ENCODE data around the gene UROS. TPM values are rescaled to one million over a fixed set of nuclear protein-coding genes. Genes with fewer than 3 reads are reported as not detected.

The UROS gene
- total and polyA plus RNA-seq, 2 donors (not counting 3 experiments of a cell fraction or from before 2014, with no cell fraction given), result 38.4 to 42.0 TPM

DNA sequence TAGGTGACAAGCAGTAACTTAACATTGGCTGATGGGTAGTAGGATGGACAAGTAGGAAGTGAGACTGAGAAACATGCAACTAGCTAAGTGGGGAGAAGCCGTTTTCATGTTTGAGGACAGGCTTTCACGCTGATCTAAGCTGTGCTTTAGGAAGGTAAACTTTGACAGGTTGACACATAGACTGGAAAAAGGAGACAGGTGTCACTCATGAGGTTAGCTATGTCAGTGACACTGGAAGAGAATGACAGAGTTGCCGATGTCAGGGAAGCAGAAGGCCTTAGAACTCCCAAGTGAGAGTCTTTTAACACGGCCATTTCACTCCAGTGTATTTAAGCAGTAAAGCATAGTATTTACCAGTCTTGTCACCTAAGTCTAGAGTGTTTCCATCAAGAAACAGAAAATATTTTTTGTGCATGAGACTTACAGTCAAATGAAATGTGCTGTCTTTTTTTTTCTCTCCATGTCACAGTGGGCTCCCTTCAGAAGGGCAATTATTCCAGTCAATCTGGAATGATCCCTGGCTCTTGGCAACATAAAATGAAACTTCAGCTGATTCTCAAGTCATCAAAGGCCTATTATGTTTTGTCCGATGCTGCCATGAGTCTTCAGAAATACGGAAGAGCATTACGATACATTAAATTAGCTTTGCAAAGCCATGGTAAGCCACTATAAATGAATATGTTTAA, 82.9 kb downstream of the UROS start:
- H3K36me3 ChIP-seq (ENCODE audit: control insufficient read depth in 2 of 2, extremely low read depth in 1 of 2, insufficient read depth in 2 of 2, low read length in 2 of 2), result peaks cover 29 to 39% of the 10 kb centered on the region in 2 experiments
- no peak for DNase-seq (ENCODE audit: low read depth, low spot score)
- H3K27me3 ChIP-seq (ENCODE audit: control insufficient read depth in 2 of 2, insufficient read depth in 2 of 2, low read length in 2 of 2), result no peaks in the 10 kb centered on the region
- no peaks in the 10 kb centered on the region for H3K4me1 ChIP-seq (ENCODE audit: control insufficient read depth, extremely low read depth, insufficient read depth, low read length)
- TF ChIP-seq, protein P1, sequence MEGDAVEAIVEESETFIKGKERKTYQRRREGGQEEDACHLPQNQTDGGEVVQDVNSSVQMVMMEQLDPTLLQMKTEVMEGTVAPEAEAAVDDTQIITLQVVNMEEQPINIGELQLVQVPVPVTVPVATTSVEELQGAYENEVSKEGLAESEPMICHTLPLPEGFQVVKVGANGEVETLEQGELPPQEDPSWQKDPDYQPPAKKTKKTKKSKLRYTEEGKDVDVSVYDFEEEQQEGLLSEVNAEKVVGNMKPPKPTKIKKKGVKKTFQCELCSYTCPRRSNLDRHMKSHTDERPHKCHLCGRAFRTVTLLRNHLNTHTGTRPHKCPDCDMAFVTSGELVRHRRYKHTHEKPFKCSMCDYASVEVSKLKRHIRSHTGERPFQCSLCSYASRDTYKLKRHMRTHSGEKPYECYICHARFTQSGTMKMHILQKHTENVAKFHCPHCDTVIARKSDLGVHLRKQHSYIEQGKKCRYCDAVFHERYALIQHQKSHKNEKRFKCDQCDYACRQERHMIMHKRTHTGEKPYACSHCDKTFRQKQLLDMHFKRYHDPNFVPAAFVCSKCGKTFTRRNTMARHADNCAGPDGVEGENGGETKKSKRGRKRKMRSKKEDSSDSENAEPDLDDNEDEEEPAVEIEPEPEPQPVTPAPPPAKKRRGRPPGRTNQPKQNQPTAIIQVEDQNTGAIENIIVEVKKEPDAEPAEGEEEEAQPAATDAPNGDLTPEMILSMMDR (IDR thresholded peaks at IDR 0.05; ENCODE audit: extremely low read depth in 1 of 2, insufficient read depth in 1 of 2, low read depth in 1 of 2, low read length in 2 of 2), result no peak
- TF ChIP-seq, protein P2, sequence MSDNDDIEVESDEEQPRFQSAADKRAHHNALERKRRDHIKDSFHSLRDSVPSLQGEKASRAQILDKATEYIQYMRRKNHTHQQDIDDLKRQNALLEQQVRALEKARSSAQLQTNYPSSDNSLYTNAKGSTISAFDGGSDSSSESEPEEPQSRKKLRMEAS (IDR thresholded peaks at IDR 0.05; ENCODE audit: insufficient read depth, insufficient read length), result no peak
- no peak overlapping the region for H3K4me3 ChIP-seq (replicated peaks in 1 of 3; ENCODE audit: insufficient read depth in 1 of 3, low read depth in 1 of 3, low read length in 3 of 3)
- dilution Hi-C loops (cut with MboI; ENCODE audit: extremely low pct_ligation_motif_present, low sequenced_read_pairs) (no loop called here), intact Hi-C loops (cut with micrococcal nuclease) (loop anchor here (5.0 to 10.0 kb wide), 2 partner anchors 82 to 645 kb away; partner anchors contain the start of genes ADAM12, BCCIP and UROS)
- H4K20me1 ChIP-seq (replicated peaks; ENCODE audit: control insufficient read depth, extremely low read depth, insufficient read depth, low read length), result no peaks in the 10 kb centered on the region
- ChIA-PET CTCF (no interaction called here), POLR2A (no interaction called here)
- H3K4me2 ChIP-seq (ENCODE audit: insufficient read depth, low read length), result no peak overlapping the region
- H2AFZ ChIP-seq (ENCODE audit: low read depth, low read length), result no peak overlapping the region
- BruUV-seq (replicated peaks), result no TSS peak
- no peak overlapping the region for H3K27ac ChIP-seq (ENCODE audit: insufficient read depth, low read depth, low read length)
- H3K9me3 ChIP-seq (replicated peaks; ENCODE audit: control insufficient read depth, insufficient read depth, low read length), result no peaks in the 10 kb centered on the region
- H3K9ac ChIP-seq (replicated peaks; ENCODE audit: extremely low read depth, insufficient read depth, low read length), result no peak overlapping the region
- no peak for FAIRE-seq
- H3K79me2 ChIP-seq (ENCODE audit: control insufficient read depth, insufficient read depth, low read length), result no peaks in the 10 kb centered on the region
- no peaks in the 10 kb centered on the region for H3K9me1 ChIP-seq (replicated peaks; ENCODE audit: control insufficient read depth, extremely low read depth, insufficient read depth, low read length)

MicroRNA genes within 50 kb of the gene (microRNA counts, 767-probe panel; counts per million panel counts)
- microRNA hsa-miR-4484, result 723 counts per million, percentile 96 among the panel's probes with 10 or more counts

Small RNA genes lying within 50 kb of the gene (microRNA-seq; reads per million reads assigned to microRNA genes)
- 1.2 reads per million for gene MIR4484 (ENCODE audit: borderline number of aligned reads, borderline replicate concordance)

Small RNA genes lying within 50 kb of the gene (small RNA-seq; reads per million reads assigned to genes)
- gene MIR4484 (ENCODE audit: insufficient read depth, insufficient read length, low read depth, low replicate concordance) (4.2 reads per million, percentile 30 among the genes with 10 or more reads in this experiment), gene RF00017 (ENCODE audit: insufficient read depth, insufficient read length, low read depth, low replicate concordance) (not detected)

Other genes with a start within 250 kb of the UROS start
- not detected in 2 replicates for gene TEX36, start 140.1 kb downstream of the UROS start, total RNA-seq
- not detected in 2 replicates for gene TEX36, start 140.1 kb downstream of the UROS start, polyA plus RNA-seq
- 24.7 and 27.8 TPM in 2 replicates for gene EDRF1, start 103.5 kb downstream of the UROS start, total RNA-seq
- 9.6 and 11.6 TPM in 2 replicates for gene EDRF1, start 103.5 kb downstream of the UROS start, polyA plus RNA-seq
- gene MMP21, start 47.4 kb downstream of the UROS start, total RNA-seq, result not detected in 2 replicates
- 0.06 TPM in 1 of 2 replicates, not detected in the other for gene MMP21, start 47.4 kb downstream of the UROS start, polyA plus RNA-seq
- 61.3 and 73.5 TPM in 2 replicates for gene BCCIP, start 288 bp upstream of the UROS start, total RNA-seq
- gene BCCIP, start 288 bp upstream of the UROS start, polyA plus RNA-seq, result 9.4 and 14.5 TPM in 2 replicates
- gene DHX32, start 58.0 kb upstream of the UROS start, total RNA-seq, result 29.6 and 31.9 TPM in 2 replicates
- gene DHX32, start 58.0 kb upstream of the UROS start, polyA plus RNA-seq, result 15.5 and 17.1 TPM in 2 replicates
- 1.4 and 1.6 TPM in 2 replicates for gene FANK1, start 73.3 kb upstream of the UROS start, total RNA-seq
- gene FANK1, start 73.3 kb upstream of the UROS start, polyA plus RNA-seq, result 1.9 and 2.0 TPM in 2 replicates

All from endothelial cell of umbilical vein (primary cell).